HepG2 (cell line): Measurements from ENCODE around the gene RANBP6. TPM values are rescaled to one million over a fixed set of nuclear protein-coding genes. Genes with fewer than 3 reads are reported as not detected.

Experiments
- ATAC-seq: fragments of 200-7000 bp; cut with Tn5 transposase; 3 replicates; pipeline ENCODE4 v1.9.1; 2020; ENCODE audit warnings: mild to moderate bottlenecking, moderate library complexity
- BruUV-seq: library from RNA; stranded (reverse); fragments of 400-500 nt; replicated peaks from 2 replicates; lab custom pipeline; 2021; lab: Mats Ljungman, UMichigan
- CTCF ChIA-PET: fragments of 300-600 bp; formaldehyde crosslinking; extraction: SDS; loops from one replicate; lab custom pipeline; 2021; ENCODE audit warnings: low total read pairs, inconsistent platforms, low intra/inter-chr PET ratio; lab: Yijun Ruan, JAX
- POLR2A ChIA-PET: fragments of 350-600 bp; sonication (Branson Sonifier 250); formaldehyde crosslinking; loops from one replicate; lab custom pipeline; 2020; ENCODE audit warnings: antibody characterized with exemption, inconsistent platforms; lab: Yijun Ruan, JAX
- DNase-seq: peaks from one replicate; pipeline ENCODE4 v3.0.0-alpha.2; 2015; ENCODE audit warnings: low spot score
- FAIRE-seq: peaks from 3 replicates; lab custom pipeline; 2011; peaks lifted over from hg19 to GRCh38; lab: Jason Lieb, UNC
- H2AFZ ChIP-seq: one replicate; pipeline ENCODE4 v1.6.1; 2011; ENCODE audit warnings: low read length, inconsistent platforms
- H3K27ac ChIP-seq: fragments of 300-600 bp; 3 replicates; pipeline ENCODE4 v1.8.0; 2011; ENCODE audit warnings: mixed run types, mild to moderate bottlenecking, mixed read lengths, low read length, inconsistent platforms; ENCODE audit not compliant: insufficient read depth; ENCODE audit errors: extremely low read length
- H3K27me3 ChIP-seq, 2 experiments: fragments of 200-600 bp in 1 of 2; 2 replicates in 1 of 2; 3 replicates in 1 of 2; pipeline versions ENCODE4 v1.6.0 to v1.8.0; 2011; ENCODE audit warnings: low read length in 2 of 2, mild to moderate bottlenecking in 2 of 2, moderate library complexity in 2 of 2, inconsistent platforms in 1 of 2; ENCODE audit not compliant: insufficient read depth in 2 of 2, control insufficient read depth in 1 of 2
- H3K36me3 ChIP-seq, 2 experiments: fragments of 200-600 bp in 1 of 2; replicated peaks in 1 of 2; 2 replicates in 1 of 2; 3 replicates in 1 of 2; pipeline versions ENCODE4 v1.5.1 to v1.8.0; 2011; ENCODE audit warnings: low read length in 2 of 2, inconsistent platforms in 1 of 2; ENCODE audit not compliant: insufficient read depth in 2 of 2, control insufficient read depth in 1 of 2
- H3K4me1 ChIP-seq: 2 replicates; pipeline ENCODE4 v1.5.1; 2012; ENCODE audit warnings: low read length, inconsistent platforms; ENCODE audit not compliant: insufficient read depth
- H3K4me2 ChIP-seq: 2 replicates; pipeline ENCODE4 v1.6.0; 2011; ENCODE audit warnings: low read depth, low read length, inconsistent platforms
- H3K4me3 ChIP-seq, 3 experiments: fragments of 200-600 bp in 1 of 3; sonication (generic), shearing (Covaris generic) in 1 of 3; replicated peaks in 1 of 3; 2 replicates each; pipeline ENCODE4 v1.5.1; 2011 to 2016; ENCODE audit warnings: low read length in 3 of 3, inconsistent platforms in 2 of 3, low read depth in 2 of 3, mild to moderate bottlenecking in 2 of 3, control low read depth in 1 of 3, mixed read lengths in 1 of 3; ENCODE audit not compliant: insufficient read depth in 1 of 3
- H3K79me2 ChIP-seq: one replicate; pipeline ENCODE4 v1.6.1; 2011; ENCODE audit warnings: low read length, inconsistent platforms; ENCODE audit not compliant: insufficient read depth
- H3K9ac ChIP-seq: 2 replicates; pipeline ENCODE4 v1.6.0; 2011; ENCODE audit warnings: mild to moderate bottlenecking, low read depth, low read length, inconsistent platforms; ENCODE audit not compliant: insufficient read depth
- H3K9me3 ChIP-seq: 2 replicates; pipeline ENCODE4 v1.5.1; 2012; ENCODE audit warnings: mild to moderate bottlenecking, low read length
- H4K20me1 ChIP-seq: 2 replicates; pipeline ENCODE4 v1.6.0; 2011; ENCODE audit warnings: inconsistent platforms, mild to moderate bottlenecking, low read length, moderate library complexity; ENCODE audit not compliant: insufficient read depth
- ESRRA ChIP-seq: sonication (generic); formaldehyde crosslinking; IDR thresholded peaks from 2 replicates; pipeline ENCODE4 v1.5.1; 2020; ENCODE audit warnings: mild to moderate bottlenecking, low read depth, missing genetic modification reagents
- KLF6 ChIP-seq: IDR thresholded peaks from 2 replicates; pipeline ENCODE4 v1.8.0; 2016; ENCODE audit warnings: missing biosample characterization, missing genetic modification reagents
- LCORL ChIP-seq, 2 experiments: fragments of 450-650 bp in 1 of 2; sonication (generic) in 1 of 2; formaldehyde crosslinking in 1 of 2; IDR thresholded peaks; 2 replicates each; pipeline versions ENCODE4 v1.5.0 to v1.6.1; 2017 to 2020; ENCODE audit warnings: antibody characterized with exemption in 1 of 2, missing genetic modification reagents in 1 of 2
- NFE2L1 ChIP-seq: sonication (generic); formaldehyde crosslinking; IDR thresholded peaks from 2 replicates; pipeline ENCODE4 v1.4.0; 2020; ENCODE audit warnings: missing genetic modification reagents, mild to moderate bottlenecking, borderline replicate concordance
- NKX3-1 ChIP-seq: sonication (generic); formaldehyde crosslinking; IDR thresholded peaks from 2 replicates; pipeline ENCODE4 v1.5.0; 2020; ENCODE audit warnings: missing genetic modification reagents
- NR3C1 ChIP-seq: sonication (generic); formaldehyde crosslinking; IDR thresholded peaks from 2 replicates; pipeline ENCODE4 v1.4.0; 2020; ENCODE audit warnings: missing genetic modification reagents
- TGIF2 ChIP-seq: IDR thresholded peaks from 2 replicates; pipeline ENCODE4 v1.6.1; 2016; ENCODE audit warnings: control low read depth, missing compliant biosample characterization
- ZNF33A ChIP-seq: sonication (generic); formaldehyde crosslinking; IDR thresholded peaks from 2 replicates; pipeline ENCODE4 v1.5.1; 2020; ENCODE audit warnings: missing genetic modification reagents, mild to moderate bottlenecking, moderate library complexity, borderline replicate concordance
- ZNF674 ChIP-seq: sonication (generic); formaldehyde crosslinking; IDR thresholded peaks from 2 replicates; pipeline ENCODE4 v1.5.0; 2020; ENCODE audit warnings: low read depth, mild to moderate bottlenecking, missing genetic modification reagents
- ZNF772 ChIP-seq: sonication (generic); formaldehyde crosslinking; IDR thresholded peaks from 2 replicates; pipeline ENCODE4 v1.5.0; 2020; ENCODE audit warnings: mild to moderate bottlenecking, missing genetic modification reagents
- WGBS: methylation state at CpG from one replicate; pipeline ENCODE4 v1.1.6; 2017; ENCODE audit warnings: low lambda C conversion rate; 5-methylcytosine and 5-hydroxymethylcytosine counted together
- in situ Hi-C: cut with HindIII; loops from 2 replicates; pipeline ENCODE4 v1.10.0; 2017; ENCODE audit warnings: low pct_unique_long_range_greater_than_20kb; ENCODE audit not compliant: extremely low pct_ligation_motif_present
- intact Hi-C: fragments of 100-400 bp; cut with micrococcal nuclease; formaldehyde crosslinking; loops from one replicate; pipeline ENCODE4 v1.10.0; 2022; ENCODE audit not compliant: unreplicated experiment
- polyA plus RNA-seq, 8 experiments: library from polyadenylated mRNA; depleted of rRNA in 3 of 8; stranded (reverse) in 7 of 8; unstranded in 1 of 8; fragments of >200 nt; fragmentation: Illumina TruSeq in 4 of 8; extraction: Trizol in 4 of 8; gene quantifications; 2 replicates each; pipeline versions ENCODE4 v1.2.1 to v1.2.3, GENCODE V29; 2011 to 2016; ENCODE audit warnings: low read depth in 4 of 8, missing spikeins in 1 of 8, mixed read lengths in 1 of 8; ENCODE audit not compliant: insufficient read depth in 1 of 8
- total RNA-seq, 5 experiments: library from RNA; depleted of rRNA; stranded (reverse); fragments of >200 nt; fragmentation: Illumina TruSeq; extraction: Trizol; gene quantifications; 2 replicates each; pipeline ENCODE4 v1.2.3, GENCODE V29; 2016; ENCODE audit warnings: low read depth in 1 of 5

RANBP6 gene
- total and polyA plus RNA-seq, 2 of the 13 experiments (the other 11 are each of a cell fraction or from before 2014, with no cell fraction given): 7.5 to 26.0 TPM

GRCh38 chr9:6007058-6007769 is 8.2 kb downstream of the RANBP6 start (continued):
- TF ChIP-seq TGIF2 (CRISPR knock-in tag): peak; percentile 93; the same call in 1 of the 2 replicates
- TF ChIP-seq LCORL (IDR thresholded peaks at IDR 0.05): no peak
- peak; percentile 71; the same call in 1 of the 2 replicates for TF ChIP-seq LCORL (CRISPR knock-in tag; IDR thresholded peaks at IDR 0.05)
- no peak for TF ChIP-seq NFE2L1

GRCh38 chr9:6006749-6007057 is 8.7 kb downstream of the RANBP6 start:
- peaks cover 10% of the 10 kb centered on the region for H4K20me1 ChIP-seq
- no peak for ATAC-seq
- CTCF ChIA-PET: no interaction called here
- in situ Hi-C loops: no loop called here
- H3K36me3 ChIP-seq: peaks cover 0 to 15% of the 10 kb centered on the region in 2 experiments; a peak in 2 of 5 replicates
- H3K27me3 ChIP-seq: no peaks in the 10 kb centered on the region; a peak in 1 of 5 replicates
- H2AFZ ChIP-seq: no peak overlapping the region
- TF ChIP-seq ZNF33A (CRISPR knock-in tag) (no peak), NKX3-1 (CRISPR knock-in tag) (no peak), ZNF674 (CRISPR knock-in tag) (no peak), NR3C1 (CRISPR knock-in tag) (no peak), ZNF772 (CRISPR knock-in tag) (no peak), ESRRA (CRISPR knock-in tag) (no peak), KLF6 (no peak)
- TF ChIP-seq, all 625 proteins: peak for 0
- POLR2A ChIA-PET: interaction anchor here (1.6 to 2.1 kb wide), 3 partner anchors 9 to 112 kb away, joined by 5 to 10 read pairs (median 6); partner anchors contain the start of gene RANBP6
- DNase-seq (no peak), FAIRE-seq (peak; percentile 74)
- Histone ChIP-seq H3K9ac (peak overlapping the region; percentile 81), H3K4me2 (peak overlapping the region; percentile 76), H3K79me2 (peaks cover 61% of the 10 kb centered on the region), H3K9me3 (no peaks in the 10 kb centered on the region), H3K27ac (no peak overlapping the region), H3K4me3 (peak overlapping the region; percentile 83 to 96 (median 85)), H3K4me1 (peaks cover 40% of the 10 kb centered on the region)
- WGBS: 0% methylated on average over 13 of the region's 13 CpGs
- intact Hi-C loops: loop anchor here (5.0 kb wide), 1 partner anchor 119 kb away; no protein-coding TSS in a partner anchor
- BruUV-seq: no TSS peak
